Fibroblast of villous mesenchyme (primary cell): ENCODE data around the gene TMPRSS13. TPM values are rescaled to one million over a fixed set of nuclear protein-coding genes. Genes with fewer than 3 reads are reported as not detected.

Experiments
- DNase-seq: peaks from one replicate; pipeline ENCODE4 v3.0.0-alpha.2; 2010; ENCODE audit warnings: low read depth
- H3K4me3 ChIP-seq: 2 replicates; pipeline ENCODE4 v1.5.1; 2011; ENCODE audit warnings: low read depth, mild to moderate bottlenecking, low read length
- CTCF ChIP-seq: IDR thresholded peaks from 2 replicates; pipeline ENCODE4 v1.5.1; 2012; ENCODE audit warnings: low read depth, mild to moderate bottlenecking, low read length; ENCODE audit not compliant: insufficient read depth
- total RNA-seq: library from RNA; depleted of rRNA; stranded (reverse); fragments of >200 nt; gene quantifications from 2 replicates; pipeline ENCODE4 v1.2.3, GENCODE V29; 2012

TMPRSS13 gene
- total RNA-seq, 1 donor, result not detected

DNA sequence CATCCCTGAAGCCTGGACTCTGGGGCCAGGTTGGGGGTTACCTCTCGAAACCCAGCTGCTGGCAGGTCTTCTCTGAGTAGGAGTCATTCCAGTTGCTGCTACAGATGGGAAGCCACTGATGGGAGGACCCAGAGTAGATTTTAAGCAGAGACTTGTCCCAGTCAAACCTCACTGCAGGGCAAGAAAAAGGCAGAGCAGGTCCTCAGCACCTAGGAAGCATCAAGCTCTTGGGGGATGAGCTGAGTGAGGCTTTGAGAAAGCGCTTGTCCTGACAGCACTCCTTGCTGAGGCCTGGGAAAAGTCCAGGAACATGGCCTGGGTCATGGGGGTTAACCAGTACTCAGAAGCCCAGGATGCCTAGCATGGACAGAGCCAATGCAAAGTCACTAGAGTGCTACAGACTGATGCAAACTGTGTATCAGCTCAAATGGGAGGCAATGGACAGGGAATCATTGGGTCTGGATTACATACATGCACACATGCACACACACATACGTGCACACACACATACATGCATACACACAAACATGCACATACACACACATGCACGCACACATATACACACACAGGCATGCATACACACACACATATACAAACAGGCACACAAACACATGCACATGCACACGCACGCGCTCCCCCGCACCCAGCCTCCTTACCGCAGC, 15.3 kb downstream of the TMPRSS13 start:
- DNase-seq, result no peak
- TF ChIP-seq CTCF, result no peak
- H3K4me3 ChIP-seq, result no peak overlapping the region

GRCh38 chr11:117912497-117912896, 16.7 kb downstream of the TMPRSS13 start:
- DNase-seq, result no peak
- TF ChIP-seq CTCF, result no peak
- H3K4me3 ChIP-seq, result no peak overlapping the region

DNA sequence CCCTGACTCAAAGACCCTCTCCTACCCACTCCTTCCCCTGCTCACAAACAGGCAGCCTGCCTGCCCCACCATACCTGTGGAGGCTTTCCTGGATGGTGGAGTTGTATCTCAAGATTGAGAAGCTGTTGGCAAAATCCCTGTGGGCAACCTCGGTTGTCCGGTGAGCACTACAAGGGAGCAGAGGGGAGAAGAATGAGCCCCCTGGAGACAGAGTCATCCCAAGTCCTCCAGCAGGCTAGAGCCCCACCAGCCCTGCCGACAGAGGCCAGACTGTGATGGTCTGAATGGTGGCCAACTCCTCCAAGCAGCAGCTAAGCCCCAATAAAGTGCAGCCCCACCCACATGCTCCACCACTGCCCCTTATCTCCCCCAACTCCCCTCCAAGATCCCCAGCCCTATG, 17.5 kb downstream of the TMPRSS13 start:
- no peak for TF ChIP-seq CTCF
- no peak for DNase-seq
- H3K4me3 ChIP-seq, result no peak overlapping the region

DNA sequence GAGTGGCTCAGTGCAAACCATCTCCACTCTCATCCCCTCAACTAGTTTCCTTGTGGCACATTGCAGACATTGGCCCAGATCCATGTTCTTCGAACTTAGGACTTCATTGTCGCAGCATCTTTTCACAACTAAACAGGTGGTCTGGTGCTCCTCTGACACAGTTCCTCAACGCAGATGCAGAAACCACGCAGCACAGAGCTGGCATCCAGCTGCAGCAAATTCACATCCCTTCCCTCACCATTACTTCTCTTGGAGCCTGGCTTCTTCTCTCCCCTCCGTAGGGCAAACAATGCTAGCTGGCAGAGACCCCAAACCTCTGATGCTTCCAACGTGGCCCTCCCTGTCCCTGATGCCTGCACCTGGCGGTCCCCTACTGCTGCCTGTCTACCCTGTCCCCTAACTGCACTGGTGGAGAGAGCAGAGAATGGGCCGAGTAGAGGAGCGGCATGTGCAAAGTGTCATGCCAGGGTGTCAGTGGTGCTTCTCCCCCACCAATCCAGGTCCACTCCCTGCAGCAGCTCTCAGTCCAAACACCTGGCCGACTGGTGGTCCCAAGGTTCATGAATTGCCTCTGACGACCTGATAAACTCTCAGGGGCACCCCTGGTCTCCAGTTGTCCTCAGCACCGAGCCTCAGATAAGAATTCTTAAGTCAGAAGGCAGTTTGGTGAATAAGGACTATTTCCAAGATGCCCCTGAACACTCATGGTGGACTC, 18.1 kb downstream of the TMPRSS13 start:
- DNase-seq, result no peak
- no peak for TF ChIP-seq CTCF
- no peak overlapping the region for H3K4me3 ChIP-seq

DNA sequence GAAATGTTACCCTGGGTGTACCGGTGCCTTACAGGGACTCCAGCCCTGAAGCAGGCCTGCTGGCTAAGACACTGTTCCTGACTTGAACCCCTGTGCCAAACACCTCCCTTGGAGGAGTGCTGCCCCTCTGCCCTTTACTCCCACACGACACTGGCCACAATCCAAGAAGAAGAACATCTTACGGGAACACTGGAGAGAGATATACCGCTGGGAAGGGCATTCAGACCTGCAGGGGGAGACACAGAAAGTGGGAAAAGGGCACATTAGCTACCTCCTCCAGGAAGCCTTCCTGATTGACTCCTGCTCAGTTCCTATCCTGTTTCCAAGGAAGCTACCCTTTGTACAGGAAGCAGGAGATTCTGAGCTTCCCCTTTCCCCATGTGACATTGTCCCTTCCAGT, 18.7 kb downstream of the TMPRSS13 start:
- no peak for DNase-seq
- TF ChIP-seq CTCF, result no peak

DNA sequence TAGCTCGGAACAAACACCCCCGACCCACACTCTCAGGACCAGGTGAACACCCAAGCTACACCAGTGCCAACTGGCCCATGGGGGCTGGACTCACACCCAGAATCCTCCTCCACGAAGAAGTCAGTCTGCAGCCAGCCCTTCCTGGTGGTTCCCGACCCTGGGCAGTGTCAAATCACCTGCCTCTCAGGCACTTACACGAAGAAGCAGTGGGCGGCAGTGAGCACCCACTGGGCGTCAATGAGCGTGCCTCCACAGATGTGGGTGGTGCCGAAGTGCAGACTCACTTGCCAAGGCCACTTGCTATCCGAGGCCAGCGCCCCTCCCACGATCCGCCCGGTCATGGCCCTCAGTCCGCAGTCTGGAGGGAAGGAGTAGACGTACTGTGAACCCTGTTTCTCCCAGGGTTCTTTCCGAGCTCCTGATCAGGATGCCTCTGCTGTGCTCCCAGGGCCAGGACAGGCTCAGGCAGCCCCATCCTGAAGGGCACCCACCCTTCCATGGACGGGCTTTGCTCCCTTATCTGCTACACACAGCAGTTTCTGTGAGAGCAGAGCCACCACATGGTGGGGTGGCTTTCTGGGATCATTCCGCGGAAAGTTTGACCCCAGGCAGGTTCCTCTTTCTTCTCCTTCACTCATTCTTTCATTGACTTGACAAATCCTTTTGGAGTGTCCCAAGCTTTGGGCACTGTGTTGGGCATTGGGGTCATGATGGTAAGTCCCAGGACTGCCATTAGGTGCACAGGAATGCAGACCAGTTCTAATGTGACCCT, 19.4 kb downstream of the TMPRSS13 start:
- no peak overlapping the region for H3K4me3 ChIP-seq
- DNase-seq, result no peak
- no peak for TF ChIP-seq CTCF

More for the DNA sequence above, 18.7 kb downstream of the TMPRSS13 start:
- no peak overlapping the region for H3K4me3 ChIP-seq
